CD4-positive, alpha-beta T cell (primary cell): Measurements from ENCODE around the gene SLC27A2. TPM values are rescaled to one million over a fixed set of nuclear protein-coding genes. Genes with fewer than 3 reads are reported as not detected.

Experiments
- ATAC-seq: fragments of 200-7000 bp; cut with Tn5 transposase; one replicate; pipeline ENCODE4 v1.10.0; 2022; ENCODE audit warnings: mild to moderate bottlenecking; ENCODE audit not compliant: poor library complexity
- CTCF ChIA-PET: fragments of 350-600 bp; sonication (Branson Sonifier 250); formaldehyde crosslinking; loops from one replicate; lab custom pipeline; 2021; ENCODE audit warnings: antibody characterized with exemption, inconsistent platforms; lab: Charles Lee
- POLR2A ChIA-PET: fragments of 350-600 bp; sonication (Branson Sonifier 250); formaldehyde crosslinking; loops from one replicate; lab custom pipeline; 2021; ENCODE audit warnings: antibody characterized with exemption, inconsistent platforms; lab: Charles Lee
- DNase-seq, 14 experiments: peaks; one replicate each; pipeline ENCODE4 v3.0.0-alpha.2; 2013 to 2020; ENCODE audit warnings: mixed read lengths in 2 of 14
- H3K27ac ChIP-seq, 2 donors: one replicate each; pipeline versions ENCODE4 v1.5.1 to v1.7.0; 2013; ENCODE audit warnings: low read length in 2 of 2, low read depth in 1 of 2, mild to moderate bottlenecking in 1 of 2
- H3K27me3 ChIP-seq, 2 experiments: 1 replicate in 1 of 2; 2 replicates in 1 of 2; pipeline versions ENCODE4 v1.6.1 to v1.7.0; 2013; ENCODE audit warnings: low read length in 2 of 2, control low read depth in 1 of 2, mild to moderate bottlenecking in 1 of 2, moderate library complexity in 1 of 2; ENCODE audit not compliant: insufficient read depth in 2 of 2, control insufficient read depth in 1 of 2
- H3K36me3 ChIP-seq: one replicate; pipeline ENCODE4 v1.6.1; 2013; ENCODE audit warnings: low read length, control low read depth; ENCODE audit not compliant: insufficient read depth
- H3K4me1 ChIP-seq: one replicate; pipeline ENCODE4 v1.6.1; 2013; ENCODE audit warnings: low read length, control low read depth; ENCODE audit not compliant: insufficient read depth
- H3K4me3 ChIP-seq: one replicate; pipeline ENCODE4 v1.5.1; 2013; ENCODE audit warnings: mild to moderate bottlenecking, low read length, moderate library complexity
- H3K9me3 ChIP-seq, 2 experiments: 1 replicate in 1 of 2; 2 replicates in 1 of 2; pipeline versions ENCODE4 v1.6.1 to v1.7.0; 2013; ENCODE audit warnings: low read length in 2 of 2, mild to moderate bottlenecking in 2 of 2, control low read depth in 1 of 2, moderate library complexity in 1 of 2; ENCODE audit not compliant: control insufficient read depth in 1 of 2, insufficient read depth in 1 of 2
- H3K27ac Mint-ChIP-seq: one replicate; pipeline ENCODE4 v1.8.0; 2020; ENCODE audit warnings: mixed read lengths
- H3K27me3 Mint-ChIP-seq: one replicate; pipeline ENCODE4 v1.8.0; 2021; ENCODE audit warnings: mixed read lengths
- H3K36me3 Mint-ChIP-seq: one replicate; pipeline ENCODE4 v1.8.0; 2021; ENCODE audit warnings: low read depth, mixed read lengths
- H3K4me1 Mint-ChIP-seq: one replicate; pipeline ENCODE4 v1.8.0; 2021; ENCODE audit warnings: low read depth, mixed read lengths
- H3K4me3 Mint-ChIP-seq: one replicate; pipeline ENCODE4 v1.8.0; 2020; ENCODE audit warnings: mild to moderate bottlenecking, mixed read lengths
- H3K9me3 Mint-ChIP-seq: one replicate; pipeline ENCODE4 v1.8.0; 2020; ENCODE audit warnings: mixed read lengths
- CTCF ChIP-seq: fragments of 200-600 bp; IDR thresholded peaks from one replicate; pipeline ENCODE4 v1.8.0; 2022; ENCODE audit warnings: antibody characterized with exemption, mild to moderate bottlenecking
- intact Hi-C, 2 experiments: fragments of 100-400 bp; cut with DNase I in 1 of 2; cut with micrococcal nuclease in 1 of 2; formaldehyde crosslinking; loops; one replicate each; pipeline versions ENCODE4 v1.15.1 to v1.9.0; 2023 to 2025; cut with DNase I, micrococcal nuclease
- total RNA-seq, 174 experiments: library from RNA in 2 of 174; stranded (reverse) in 2 of 174; gene quantifications; one replicate each; pipeline ENCODE4 v1.2.3 and lab custom pipeline; 2021 to 2026

Gene SLC27A2
- total RNA-seq, 2 experiments from 2014 or later, result 0.22 to 0.31 TPM

GRCh38 chr15:50184863-50185504 lies 3.0 kb downstream of the SLC27A2 start:
- no peaks in the 10 kb centered on the region for H3K36me3 Mint-ChIP-seq
- ATAC-seq (no peak), DNase-seq (no peak)
- POLR2A ChIA-PET, result no interaction called here
- H3K4me3 ChIP-seq, result no peak overlapping the region
- H3K4me1 ChIP-seq, result peaks cover 13% of the 10 kb centered on the region
- intact Hi-C loops, result loop anchor here in 1 of 2 experiments (5.0 kb wide), 1 partner anchor 132 kb away; no protein-coding TSS in a partner anchor
- peaks cover 11 to 12% of the 10 kb centered on the region in 2 experiments for H3K27me3 ChIP-seq
- no peaks in the 10 kb centered on the region for H3K9me3 Mint-ChIP-seq
- H3K9me3 ChIP-seq, result no peaks in the 10 kb centered on the region
- H3K4me1 Mint-ChIP-seq, result peaks cover 22% of the 10 kb centered on the region
- no peak overlapping the region for H3K27ac ChIP-seq
- no peak overlapping the region for H3K27ac Mint-ChIP-seq
- H3K4me3 Mint-ChIP-seq, result no peak overlapping the region
- peaks cover 41% of the 10 kb centered on the region for H3K27me3 Mint-ChIP-seq
- CTCF ChIA-PET, result no interaction called here
- H3K36me3 ChIP-seq, result no peaks in the 10 kb centered on the region
- no peak for TF ChIP-seq CTCF

- Histone ChIP-seq H3K9me3 (no peaks in the 10 kb centered on the region), H3K4me1 (peaks cover 13% of the 10 kb centered on the region), H3K27ac (no peak overlapping the region), H3K27me3 (peaks cover 11 to 12% of the 10 kb centered on the region in 2 experiments), H3K4me3 (no peak overlapping the region), H3K36me3 (no peaks in the 10 kb centered on the region)
- no peak for DNase-seq
- no peak for ATAC-seq
- intact Hi-C loops, result no loop called here
- no peak for TF ChIP-seq CTCF
- Mint-ChIP-seq H3K27ac (no peak overlapping the region), H3K27me3 (peaks cover 33% of the 10 kb centered on the region), H3K4me1 (peaks cover 19% of the 10 kb centered on the region), H3K36me3 (no peaks in the 10 kb centered on the region), H3K9me3 (no peaks in the 10 kb centered on the region), H3K4me3 (no peak overlapping the region)
- POLR2A ChIA-PET, result interaction anchor here (0.8 kb wide), 1 partner anchor 1835 kb away, joined by 3 read pairs; no protein-coding TSS in a partner anchor
- CTCF ChIA-PET, result no interaction called here
Observed at GRCh38 chr15:50186090-50186489, 4.1 kb downstream of the SLC27A2 start.

- H3K27me3 Mint-ChIP-seq, result peaks cover 27% of the 10 kb centered on the region
- Histone ChIP-seq H3K27ac (no peak overlapping the region), H3K4me1 (peaks cover 13% of the 10 kb centered on the region), H3K9me3 (no peaks in the 10 kb centered on the region), H3K4me3 (no peak overlapping the region), H3K27me3 (peaks cover 8 to 10% of the 10 kb centered on the region in 2 experiments), H3K36me3 (no peaks in the 10 kb centered on the region)
- TF ChIP-seq CTCF, result no peak
- intact Hi-C loops, result no loop called here
- H3K9me3 Mint-ChIP-seq, result no peaks in the 10 kb centered on the region
- DNase-seq (no peak), ATAC-seq (no peak)
- POLR2A ChIA-PET, result interaction anchor here (0.8 kb wide), 1 partner anchor 1836 kb away, joined by 3 read pairs; no protein-coding TSS in a partner anchor
- H3K4me3 Mint-ChIP-seq, result no peak overlapping the region
- CTCF ChIA-PET, result no interaction called here
- no peaks in the 10 kb centered on the region for H3K36me3 Mint-ChIP-seq
- no peak overlapping the region for H3K27ac Mint-ChIP-seq
- peaks cover 13% of the 10 kb centered on the region for H3K4me1 Mint-ChIP-seq
Observed at GRCh38 chr15:50186752-50187151, 4.8 kb downstream of the SLC27A2 start.
